ENCODE measurements around the gene B4GALNT3.
"Not testable (repeated sequence)": the region's sequence is repeated elsewhere in the genome, so short reads cannot be mapped to it uniquely, and the experiment has no call there.

The B4GALNT3 gene

DNA sequence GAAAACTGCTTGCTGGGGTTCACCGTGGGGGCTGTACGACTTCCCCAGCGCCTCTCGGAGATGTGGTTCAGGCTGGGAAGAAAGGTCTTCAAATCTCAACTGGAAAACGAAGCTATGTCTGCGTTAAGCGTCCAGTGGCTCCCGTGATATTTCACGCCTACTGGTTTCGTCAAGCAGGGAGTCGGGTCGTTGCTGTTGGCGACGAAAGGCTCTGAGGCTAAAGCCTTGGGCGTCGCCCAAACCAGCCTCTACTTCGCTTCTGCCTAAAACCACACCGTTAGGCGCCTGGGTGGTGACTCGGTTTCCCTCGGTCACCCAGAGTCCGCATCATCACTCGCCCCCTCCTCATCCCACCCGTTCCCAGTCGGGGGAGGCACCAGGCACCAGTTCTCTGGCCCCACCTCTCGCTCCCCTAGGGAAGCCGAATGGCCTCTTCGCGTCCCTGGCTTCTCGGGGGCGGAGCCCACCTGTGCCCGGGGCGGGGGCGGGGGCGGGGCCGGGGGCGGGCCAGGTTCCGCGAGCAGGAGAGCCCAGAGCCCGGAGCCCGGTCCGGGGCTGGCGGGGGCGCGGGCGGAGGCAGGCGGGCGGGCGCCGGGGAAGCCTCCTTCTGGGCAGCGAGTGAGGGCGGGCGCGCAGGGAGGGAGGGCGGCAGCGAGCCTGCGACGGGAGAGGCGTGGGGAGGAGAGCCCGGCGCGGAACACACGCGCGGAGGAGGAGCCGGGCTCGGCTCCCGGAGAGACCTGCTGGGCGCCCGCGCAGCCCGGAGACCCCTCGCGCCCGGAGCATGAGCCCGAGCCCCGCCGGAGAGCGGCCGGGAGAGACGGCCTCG, at the start of gene B4GALNT3:
Gene B4GALNT3, plus strand, starts transcription at position 510 of the 829 bp plus-strand sequence. CDS start 438 bp downstream, outside the sequence.
- Histone ChIP-seq H3K36me3 (ENCODE audit: insufficient read depth, low read length) (no peaks in the 10 kb centered on the region), H3K9ac (ENCODE audit: insufficient read length) (no peak within 1 kb of the TSS), H3K9me3 (ENCODE audit: low read depth, low read length) (no peaks in the 10 kb centered on the region), H3K27ac (no peak within 1 kb of the TSS), H3K4me3 (peak within 1 kb of the TSS; percentile 75)
- TF ChIP-seq POLR2AphosphoS5 (IDR thresholded peaks at IDR 0.05; ENCODE audit: borderline replicate concordance, low read depth, low read length) (no peak), EZH2 (IDR thresholded peaks at IDR 0.05) (no peak), FOXP2 (optimal IDR thresholded peaks at IDR 0.05; ENCODE audit: control extremely low read depth, extremely low read length, insufficient read depth) (no peak)
- DNase-seq (ENCODE audit: low read depth, low spot score): no peak

DNA sequence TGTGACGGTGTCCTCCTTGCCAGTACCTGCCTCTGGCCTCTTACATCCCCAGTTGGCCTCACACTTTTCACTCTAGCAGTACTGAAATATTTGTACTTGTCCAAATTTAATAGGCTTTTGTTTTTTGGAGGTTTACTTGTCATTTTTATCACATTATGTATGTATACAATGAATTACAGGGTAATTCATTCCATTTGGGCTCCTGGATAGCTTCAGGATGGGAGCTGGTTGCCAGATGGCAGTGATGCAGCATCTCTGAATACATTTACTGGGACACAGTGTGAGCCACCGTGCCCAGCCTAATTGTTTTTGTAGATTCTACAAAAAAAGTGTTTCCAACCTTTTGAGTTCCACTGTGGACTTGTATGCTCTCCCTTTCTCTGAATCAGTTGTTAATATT, 44.9 kb upstream of the B4GALNT3 start:
- H3K27ac ChIP-seq: no peak overlapping the region
- H3K9ac ChIP-seq (ENCODE audit: insufficient read length): no peak overlapping the region
- peaks cover 50% of the 10 kb centered on the region for H3K36me3 ChIP-seq (ENCODE audit: insufficient read depth, low read length)
- TF ChIP-seq FOXP2 (optimal IDR thresholded peaks at IDR 0.05; ENCODE audit: control extremely low read depth, extremely low read length, insufficient read depth) (no peak), POLR2AphosphoS5 (IDR thresholded peaks at IDR 0.05; ENCODE audit: borderline replicate concordance, low read depth, low read length) (no peak), EZH2 (IDR thresholded peaks at IDR 0.05) (no peak)
- DNase-seq (ENCODE audit: low read depth, low spot score): no peak
- no peaks in the 10 kb centered on the region for H3K9me3 ChIP-seq (ENCODE audit: low read depth, low read length)
- no peak overlapping the region for H3K4me3 ChIP-seq

DNA sequence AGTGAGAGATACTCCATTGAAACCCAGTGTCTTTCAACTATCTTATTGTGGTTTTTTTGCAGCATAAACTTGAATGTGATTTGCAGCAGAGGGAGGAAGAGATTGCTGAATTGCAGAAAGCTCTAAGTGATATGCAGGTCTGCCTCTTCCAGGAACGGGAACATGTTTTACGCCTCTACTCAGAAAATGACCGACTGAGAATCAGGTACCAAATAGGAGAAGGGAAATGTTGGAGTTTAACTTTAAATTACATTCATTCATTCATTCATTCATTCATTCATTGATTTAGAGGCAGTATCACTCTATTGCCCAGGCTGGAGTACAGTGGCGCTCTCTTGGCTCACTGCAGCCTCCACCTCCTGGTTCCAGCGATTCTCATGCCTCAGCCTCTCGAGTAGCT, 41.3 kb upstream of the B4GALNT3 start:
- Histone ChIP-seq H3K9ac (ENCODE audit: insufficient read length) (no peak overlapping the region), H3K27ac (no peak overlapping the region), H3K4me3 (no peak overlapping the region), H3K9me3 (ENCODE audit: low read depth, low read length) (no peaks in the 10 kb centered on the region), H3K36me3 (ENCODE audit: insufficient read depth, low read length) (peaks cover 42% of the 10 kb centered on the region)
- TF ChIP-seq POLR2AphosphoS5 (IDR thresholded peaks at IDR 0.05; ENCODE audit: borderline replicate concordance, low read depth, low read length) (no peak), EZH2 (IDR thresholded peaks at IDR 0.05) (no peak), FOXP2 (optimal IDR thresholded peaks at IDR 0.05; ENCODE audit: control extremely low read depth, extremely low read length, insufficient read depth) (no peak)
- no peak for DNase-seq (ENCODE audit: low read depth, low spot score)

DNA sequence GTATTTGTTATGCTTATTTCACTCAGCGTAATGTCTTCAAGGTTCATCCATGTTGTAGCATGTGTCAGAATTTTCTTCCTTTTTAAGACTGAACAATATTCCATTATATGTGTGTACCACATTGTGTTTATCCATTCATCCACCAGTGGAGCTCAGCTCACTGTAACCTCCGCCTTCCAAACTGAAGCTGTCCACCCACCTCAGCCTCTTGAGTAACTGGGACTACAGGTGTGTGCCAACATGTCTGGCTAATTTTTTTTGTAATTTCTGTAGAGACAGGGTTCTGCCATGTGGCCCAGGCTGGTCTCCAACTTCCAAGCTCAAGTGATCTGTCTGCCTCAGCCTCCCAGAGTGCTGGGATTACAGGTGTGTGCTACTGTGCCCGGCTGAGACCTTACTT, 37.2 kb upstream of the B4GALNT3 start:
- H3K9me3 ChIP-seq (ENCODE audit: low read depth, low read length): no peaks in the 10 kb centered on the region
- no peak overlapping the region for H3K27ac ChIP-seq
- no peak for TF ChIP-seq EZH2 (IDR thresholded peaks at IDR 0.05)
- no peak for TF ChIP-seq FOXP2 (optimal IDR thresholded peaks at IDR 0.05; ENCODE audit: control extremely low read depth, extremely low read length, insufficient read depth)
- no peak for TF ChIP-seq POLR2AphosphoS5 (IDR thresholded peaks at IDR 0.05; ENCODE audit: borderline replicate concordance, low read depth, low read length)
- peaks cover 38% of the 10 kb centered on the region for H3K36me3 ChIP-seq (ENCODE audit: insufficient read depth, low read length)
- DNase-seq (ENCODE audit: low read depth, low spot score): no peak
- no peak overlapping the region for H3K9ac ChIP-seq (ENCODE audit: insufficient read length)
- no peak overlapping the region for H3K4me3 ChIP-seq

- H3K4me3 ChIP-seq; H3K9ac ChIP-seq (ENCODE audit: insufficient read length); DNase-seq (ENCODE audit: low read depth, low spot score); H3K9me3 ChIP-seq (ENCODE audit: low read depth, low read length); H3K27ac ChIP-seq: not testable (repeated sequence)
- peaks cover 51% of the 10 kb centered on the region for H3K36me3 ChIP-seq (ENCODE audit: insufficient read depth, low read length)
Observed at GRCh38 chr12:435737-436136, 24.0 kb upstream of the B4GALNT3 start.

- no peak for DNase-seq (ENCODE audit: low read depth, low spot score)
- TF ChIP-seq EZH2 (IDR thresholded peaks at IDR 0.05) (no peak), FOXP2 (optimal IDR thresholded peaks at IDR 0.05; ENCODE audit: control extremely low read depth, extremely low read length, insufficient read depth) (no peak), POLR2AphosphoS5 (IDR thresholded peaks at IDR 0.05; ENCODE audit: borderline replicate concordance, low read depth, low read length) (no peak)
- H3K9ac ChIP-seq (ENCODE audit: insufficient read length): no peak overlapping the region
- no peaks in the 10 kb centered on the region for H3K9me3 ChIP-seq (ENCODE audit: low read depth, low read length)
- peaks cover 23% of the 10 kb centered on the region for H3K36me3 ChIP-seq (ENCODE audit: insufficient read depth, low read length)
- H3K27ac ChIP-seq: no peak overlapping the region
- H3K4me3 ChIP-seq: no peak overlapping the region
Observed at GRCh38 chr12:442235-442884, 17.4 kb upstream of the B4GALNT3 start.

- TF ChIP-seq POLR2AphosphoS5 (IDR thresholded peaks at IDR 0.05; ENCODE audit: borderline replicate concordance, low read depth, low read length) (no peak), FOXP2 (optimal IDR thresholded peaks at IDR 0.05; ENCODE audit: control extremely low read depth, extremely low read length, insufficient read depth) (no peak), EZH2 (IDR thresholded peaks at IDR 0.05) (no peak)
- no peak overlapping the region for H3K27ac ChIP-seq
- DNase-seq (ENCODE audit: low read depth, low spot score): no peak
- no peak overlapping the region for H3K4me3 ChIP-seq
- no peak overlapping the region for H3K9ac ChIP-seq (ENCODE audit: insufficient read length)
- no peaks in the 10 kb centered on the region for H3K9me3 ChIP-seq (ENCODE audit: low read depth, low read length)
- H3K36me3 ChIP-seq (ENCODE audit: insufficient read depth, low read length): no peaks in the 10 kb centered on the region
Observed at GRCh38 chr12:447141-447540, 12.6 kb upstream of the B4GALNT3 start.

DNA sequence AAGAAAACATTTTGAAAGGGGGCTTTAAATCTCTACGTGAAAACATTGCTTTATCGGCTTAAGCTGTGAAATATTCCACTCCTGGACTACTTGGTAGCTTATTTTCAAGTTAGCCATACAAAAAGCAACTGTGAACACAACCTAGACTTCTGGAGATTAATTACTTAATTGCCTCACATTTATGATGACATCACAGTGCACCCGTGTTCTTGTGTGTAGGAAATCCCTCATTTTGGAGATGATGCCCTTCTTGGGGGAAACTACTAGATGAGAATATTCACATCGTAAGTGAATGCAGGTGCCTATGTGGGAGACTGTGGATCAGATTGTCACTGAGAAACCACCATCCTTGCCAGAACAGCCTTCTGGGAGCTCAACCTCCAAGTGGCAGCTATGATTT, 10.5 kb upstream of the B4GALNT3 start:
- DNase-seq (ENCODE audit: low read depth, low spot score): no peak
- no peak for TF ChIP-seq FOXP2 (optimal IDR thresholded peaks at IDR 0.05; ENCODE audit: control extremely low read depth, extremely low read length, insufficient read depth)
- no peak for TF ChIP-seq POLR2AphosphoS5 (IDR thresholded peaks at IDR 0.05; ENCODE audit: borderline replicate concordance, low read depth, low read length)
- no peak for TF ChIP-seq EZH2 (IDR thresholded peaks at IDR 0.05)
- H3K4me3 ChIP-seq: no peak overlapping the region

More for the DNA sequence above, 10.5 kb upstream of the B4GALNT3 start:
- Histone ChIP-seq H3K9ac (ENCODE audit: insufficient read length) (no peak overlapping the region), H3K9me3 (ENCODE audit: low read depth, low read length) (no peaks in the 10 kb centered on the region), H3K36me3 (ENCODE audit: insufficient read depth, low read length) (no peaks in the 10 kb centered on the region), H3K27ac (no peak overlapping the region)

All from SK-N-MC (cell line).